ENCODE results near the gene GNAL.

The GNAL gene

GRCh38 chr18:11761553-11761952 lies 72.5 kb downstream of the GNAL start (continued):
- no peak for TF ChIP-seq ZNF391 (tag by site-specific recombination; IDR thresholded peaks at IDR 0.05; ENCODE audit: borderline replicate concordance, low read depth)
- no peak for TF ChIP-seq ZNF677 (tag by site-specific recombination; IDR thresholded peaks at IDR 0.05)
- no peak for TF ChIP-seq ZNF18 (tag by site-specific recombination; IDR thresholded peaks at IDR 0.05)
- no peak for TF ChIP-seq ZNF354C (tag by site-specific recombination; IDR thresholded peaks at IDR 0.05; ENCODE audit: borderline replicate concordance, low read depth)
- no peak for TF ChIP-seq ZNF148 (tag by site-specific recombination; IDR thresholded peaks at IDR 0.05; ENCODE audit: borderline replicate concordance)
- TF ChIP-seq ZBTB26 (tag by site-specific recombination; optimal IDR thresholded peaks at IDR 0.05), result no peak

GRCh38 chr18:11762429-11762828 lies 73.4 kb downstream of the GNAL start:
- no peaks in the 10 kb centered on the region for H3K4me1 ChIP-seq (ENCODE audit: control insufficient read depth, insufficient read depth, low read length)
- no peak overlapping the region for H3K27ac ChIP-seq (ENCODE audit: extremely low read depth, low read depth, low read length)
- H3K4me3 ChIP-seq (ENCODE audit: low read depth, low read length), result no peak overlapping the region
- H3K9me3 ChIP-seq (ENCODE audit: control insufficient read depth, insufficient read depth, low read depth, low read length), result no peaks in the 10 kb centered on the region
- ChIA-PET CTCF (interaction anchor here (1.4 kb wide), 1 partner anchor 29 kb away, joined by 4 read pairs; no protein-coding TSS in a partner anchor), POLR2A (no interaction called here)
- no peaks in the 10 kb centered on the region for H3K36me3 ChIP-seq (ENCODE audit: control insufficient read depth in 2 of 2, insufficient read depth in 1 of 2, low read length in 2 of 2)
- no peak for TF ChIP-seq ZNF654 (tag by site-specific recombination; IDR thresholded peaks at IDR 0.05; ENCODE audit: low read depth)
- TF ChIP-seq ZBTB48 (tag by site-specific recombination; IDR thresholded peaks at IDR 0.05), result no peak
- no peak for TF ChIP-seq ZNF600 (tag by site-specific recombination; IDR thresholded peaks at IDR 0.05)
- no peak for TF ChIP-seq ZBTB26 (tag by site-specific recombination; optimal IDR thresholded peaks at IDR 0.05)
- no peak for TF ChIP-seq ZNF449 (tag by site-specific recombination; IDR thresholded peaks at IDR 0.05)
- no peak for TF ChIP-seq ZNF202 (tag by site-specific recombination; IDR thresholded peaks at IDR 0.05; ENCODE audit: borderline replicate concordance)
- TF ChIP-seq PRDM4 (tag by site-specific recombination; IDR thresholded peaks at IDR 0.05), result no peak
- no peak for TF ChIP-seq ZNF133 (tag by site-specific recombination; IDR thresholded peaks at IDR 0.05)
- no peak for TF ChIP-seq ZNF391 (tag by site-specific recombination; IDR thresholded peaks at IDR 0.05; ENCODE audit: borderline replicate concordance, low read depth)
- TF ChIP-seq ZBTB1 (tag by site-specific recombination; IDR thresholded peaks at IDR 0.05), result no peak
- no peak for TF ChIP-seq YY2 (tag by site-specific recombination; IDR thresholded peaks at IDR 0.05)
- no peak for TF ChIP-seq RBAK (tag by site-specific recombination; IDR thresholded peaks at IDR 0.05)
- TF ChIP-seq ZNF18 (tag by site-specific recombination; IDR thresholded peaks at IDR 0.05), result no peak
- no peak for TF ChIP-seq ZNF423 (tag by site-specific recombination; IDR thresholded peaks at IDR 0.05)
- TF ChIP-seq REST (tag by site-specific recombination; IDR thresholded peaks at IDR 0.05), result no peak
- no peak for TF ChIP-seq IKZF3 (tag by site-specific recombination; IDR thresholded peaks at IDR 0.05)

Data from HEK293 (cell line).